ENCODE data around the gene ILKAP.

ILKAP gene

GRCh38 chr2:238125127-238125885 lies 78.2 kb downstream of the ILKAP start:
- TF ChIP-seq CTCF (IDR thresholded peaks at IDR 0.05; ENCODE audit: low read length, missing control alignments) = no peak
- H3K4me3 ChIP-seq (replicated peaks; ENCODE audit: low read depth, low read length) = no peak overlapping the region
- no peak for DNase-seq (ENCODE audit: low read depth)

GRCh38 chr2:238124488-238125126 lies 78.9 kb downstream of the ILKAP start:
- no peak for DNase-seq (ENCODE audit: low read depth)
- H3K4me3 ChIP-seq (replicated peaks; ENCODE audit: low read depth, low read length) = no peak overlapping the region
- no peak for TF ChIP-seq CTCF (IDR thresholded peaks at IDR 0.05; ENCODE audit: low read length, missing control alignments)

GRCh38 chr2:238123991-238124470 lies 79.5 kb downstream of the ILKAP start:
- no peak for TF ChIP-seq CTCF (IDR thresholded peaks at IDR 0.05; ENCODE audit: low read length, missing control alignments)
- no peak overlapping the region for H3K4me3 ChIP-seq (replicated peaks; ENCODE audit: low read depth, low read length)
- no peak for DNase-seq (ENCODE audit: low read depth)

- TF ChIP-seq CTCF (IDR thresholded peaks at IDR 0.05; ENCODE audit: low read length, missing control alignments) = no peak
- no peak for DNase-seq (ENCODE audit: low read depth)
- no peak overlapping the region for H3K4me3 ChIP-seq (replicated peaks; ENCODE audit: low read depth, low read length)
Observed at GRCh38 chr2:238123218-238123971, 80.1 kb downstream of the ILKAP start.

GRCh38 chr2:238122287-238123217 lies 80.9 kb downstream of the ILKAP start:
- no peak overlapping the region for H3K4me3 ChIP-seq (replicated peaks; ENCODE audit: low read depth, low read length)
- TF ChIP-seq CTCF (IDR thresholded peaks at IDR 0.05; ENCODE audit: low read length, missing control alignments) = no peak
- DNase-seq (ENCODE audit: low read depth) = no peak
